ENCODE results near the gene CHADL.
"Not testable (repeated sequence)": the region's sequence is repeated elsewhere in the genome, so short reads cannot be mapped to it uniquely, and the experiment has no call there.

CHADL gene

GRCh38 chr22:41263704-41264103 lies 23.0 kb upstream of the CHADL start:
- Mint-ChIP-seq H3K9me3 (no peaks in the 10 kb centered on the region), H3K4me1 (no peaks in the 10 kb centered on the region), H3K27ac (no peak overlapping the region), H3K36me3 (peaks cover 51 to 58% of the 10 kb centered on the region in 2 donors), H3K27me3 (no peaks in the 10 kb centered on the region), H3K4me3 (no peak overlapping the region)
- no peak for DNase-seq
- ATAC-seq (replicated peaks), result no peak

GRCh38 chr22:41262250-41262765 lies 21.6 kb upstream of the CHADL start:
- no peak overlapping the region for H3K4me3 Mint-ChIP-seq
- ATAC-seq (replicated peaks), result no peak
- DNase-seq, result no peak
- no peaks in the 10 kb centered on the region for H3K4me1 Mint-ChIP-seq
- H3K9me3 Mint-ChIP-seq, result no peaks in the 10 kb centered on the region
- H3K27me3 Mint-ChIP-seq, result no peaks in the 10 kb centered on the region
- peak overlapping the region; percentile 42 for H3K27ac Mint-ChIP-seq
- H3K36me3 Mint-ChIP-seq, result peaks cover 56 to 57% of the 10 kb centered on the region in 2 donors

- Mint-ChIP-seq H3K36me3 (peaks cover 60% of the 10 kb centered on the region in 2 donors), H3K9me3 (no peaks in the 10 kb centered on the region), H3K4me3 (no peak overlapping the region), H3K4me1 (no peaks in the 10 kb centered on the region), H3K27ac (peak overlapping the region; percentile 42), H3K27me3 (no peaks in the 10 kb centered on the region)
- ATAC-seq (replicated peaks), result no peak
- DNase-seq, result no peak
Measured at GRCh38 chr22:41261541-41262249, 21.0 kb upstream of the CHADL start.

GRCh38 chr22:41260871-41261270 lies 20.1 kb upstream of the CHADL start:
- no peak overlapping the region for H3K4me3 Mint-ChIP-seq
- H3K4me1 Mint-ChIP-seq, result no peaks in the 10 kb centered on the region
- no peak for DNase-seq
- no peak for ATAC-seq (replicated peaks)
- H3K27ac Mint-ChIP-seq, result no peak overlapping the region
- no peaks in the 10 kb centered on the region for H3K9me3 Mint-ChIP-seq
- H3K36me3 Mint-ChIP-seq, result peaks cover 56 to 60% of the 10 kb centered on the region in 2 donors
- no peaks in the 10 kb centered on the region for H3K27me3 Mint-ChIP-seq

- not testable (repeated sequence) for H3K27ac Mint-ChIP-seq; H3K4me1 Mint-ChIP-seq; H3K27me3 Mint-ChIP-seq; DNase-seq; ATAC-seq (replicated peaks); H3K4me3 Mint-ChIP-seq; H3K9me3 Mint-ChIP-seq
- H3K36me3 Mint-ChIP-seq, result peaks cover 60 to 63% of the 10 kb centered on the region in 2 donors
Measured at GRCh38 chr22:41259756-41260155, 19.0 kb upstream of the CHADL start.

GRCh38 chr22:41257696-41258095 lies 17.0 kb upstream of the CHADL start:
- H3K36me3 Mint-ChIP-seq, result peaks cover 50 to 64% of the 10 kb centered on the region in 2 donors
- ATAC-seq (replicated peaks) (no peak), DNase-seq (no peak)
- H3K4me1 Mint-ChIP-seq, result no peaks in the 10 kb centered on the region
- H3K4me3 Mint-ChIP-seq, result no peak overlapping the region
- H3K9me3 Mint-ChIP-seq, result no peaks in the 10 kb centered on the region
- H3K27ac Mint-ChIP-seq, result peak overlapping the region; percentile 51
- H3K27me3 Mint-ChIP-seq, result no peaks in the 10 kb centered on the region

- DNase-seq (no peak), ATAC-seq (replicated peaks) (no peak)
- no peak overlapping the region for H3K27ac Mint-ChIP-seq
- H3K4me3 Mint-ChIP-seq, result no peak overlapping the region
- no peaks in the 10 kb centered on the region for H3K4me1 Mint-ChIP-seq
- no peaks in the 10 kb centered on the region for H3K27me3 Mint-ChIP-seq
- H3K9me3 Mint-ChIP-seq, result no peaks in the 10 kb centered on the region
- H3K36me3 Mint-ChIP-seq, result peaks cover 45 to 62% of the 10 kb centered on the region in 2 donors
Measured at GRCh38 chr22:41256254-41257253, 15.8 kb upstream of the CHADL start.

GRCh38 chr22:41254230-41254629 lies 13.5 kb upstream of the CHADL start:
- Mint-ChIP-seq H3K9me3 (no peaks in the 10 kb centered on the region), H3K4me1 (no peaks in the 10 kb centered on the region), H3K36me3 (peaks cover 55 to 76% of the 10 kb centered on the region in 2 donors), H3K27me3 (no peaks in the 10 kb centered on the region), H3K4me3 (no peak overlapping the region), H3K27ac (no peak overlapping the region)
- no peak for ATAC-seq (replicated peaks)
- DNase-seq, result no peak

- no peak overlapping the region for H3K27ac Mint-ChIP-seq
Measured at GRCh38 chr22:41252365-41252764, 11.6 kb upstream of the CHADL start.

GRCh38 chr22:41250127-41250526 lies 9.4 kb upstream of the CHADL start:
- Mint-ChIP-seq H3K9me3 (no peaks in the 10 kb centered on the region), H3K36me3 (peaks cover 41 to 60% of the 10 kb centered on the region in 2 donors), H3K27me3 (no peaks in the 10 kb centered on the region), H3K4me1 (no peaks in the 10 kb centered on the region), H3K4me3 (no peak overlapping the region), H3K27ac (no peak overlapping the region)
- DNase-seq, result no peak
- ATAC-seq (replicated peaks), result no peak

More at GRCh38 chr22:41252365-41252764, 11.6 kb upstream of the CHADL start:
- no peak overlapping the region for H3K4me3 Mint-ChIP-seq
- no peaks in the 10 kb centered on the region for H3K4me1 Mint-ChIP-seq
- H3K36me3 Mint-ChIP-seq, result peaks cover 53 to 68% of the 10 kb centered on the region in 2 donors
- DNase-seq, result no peak
- H3K27me3 Mint-ChIP-seq, result no peaks in the 10 kb centered on the region
- no peaks in the 10 kb centered on the region for H3K9me3 Mint-ChIP-seq
- ATAC-seq (replicated peaks), result no peak

- Mint-ChIP-seq H3K27me3 (no peaks in the 10 kb centered on the region), H3K4me3 (no peak overlapping the region), H3K27ac (no peak overlapping the region), H3K9me3 (no peaks in the 10 kb centered on the region), H3K36me3 (peaks cover 38 to 60% of the 10 kb centered on the region in 2 donors), H3K4me1 (no peaks in the 10 kb centered on the region)
- ATAC-seq (replicated peaks), result no peak
- DNase-seq, result no peak
Measured at GRCh38 chr22:41249442-41249841, 8.7 kb upstream of the CHADL start.

- Mint-ChIP-seq H3K9me3 (no peaks in the 10 kb centered on the region), H3K4me1 (no peaks in the 10 kb centered on the region), H3K4me3 (no peak overlapping the region), H3K27me3 (no peaks in the 10 kb centered on the region), H3K27ac (no peak overlapping the region), H3K36me3 (peaks cover 36 to 56% of the 10 kb centered on the region in 2 donors)
- DNase-seq (no peak), ATAC-seq (replicated peaks) (no peak)
Measured at GRCh38 chr22:41248758-41249157, 8.0 kb upstream of the CHADL start.

- H3K9me3 Mint-ChIP-seq, result no peaks in the 10 kb centered on the region
- ATAC-seq (replicated peaks), result no peak
- H3K27ac Mint-ChIP-seq, result no peak overlapping the region
- H3K4me1 Mint-ChIP-seq, result no peaks in the 10 kb centered on the region
- H3K4me3 Mint-ChIP-seq, result no peak overlapping the region
- no peak for DNase-seq
- no peaks in the 10 kb centered on the region for H3K27me3 Mint-ChIP-seq
- H3K36me3 Mint-ChIP-seq, result peaks cover 36 to 54% of the 10 kb centered on the region in 2 donors
Measured at GRCh38 chr22:41248314-41248713, 7.6 kb upstream of the CHADL start.

- Mint-ChIP-seq H3K4me3 (no peak overlapping the region), H3K36me3 (peaks cover 41 to 48% of the 10 kb centered on the region in 2 donors), H3K27ac (peak overlapping the region; percentile 56), H3K4me1 (no peaks in the 10 kb centered on the region), H3K9me3 (no peaks in the 10 kb centered on the region), H3K27me3 (no peaks in the 10 kb centered on the region)
- ATAC-seq (replicated peaks), result no peak
- DNase-seq, result no peak
Measured at GRCh38 chr22:41247703-41248102, 7.0 kb upstream of the CHADL start.
